WTC11 (cell line): Measurements from ENCODE around the gene ACOXL.

Experiments used
- CREB1 ChIP-seq: sonication (generic); formaldehyde crosslinking; IDR thresholded peaks from 2 replicates; pipeline ENCODE4 v1.8.0; 2023; ENCODE audit warnings: mild to moderate bottlenecking, missing genetic modification reagents
- CREM ChIP-seq: sonication (generic); formaldehyde crosslinking; IDR thresholded peaks from 2 replicates; pipeline ENCODE4 v1.8.1; 2022; ENCODE audit warnings: mild to moderate bottlenecking, missing genetic modification reagents, moderate library complexity
- CTCF ChIP-seq: fragments of 200-600 bp; IDR thresholded peaks from 2 replicates; pipeline ENCODE4 v1.8.0; 2022; ENCODE audit warnings: antibody characterized with exemption
- TF ChIP-seq, protein P1 (sequence below): sonication (generic); formaldehyde crosslinking; IDR thresholded peaks from 2 replicates; pipeline ENCODE4 v1.8.1; 2023; ENCODE audit warnings: mild to moderate bottlenecking, missing genetic modification reagents
- TF ChIP-seq, protein P2 (sequence below): sonication (generic); formaldehyde crosslinking; IDR thresholded peaks from 2 replicates; pipeline ENCODE4 v1.8.0; 2022; ENCODE audit warnings: mild to moderate bottlenecking, missing genetic modification reagents
- TF ChIP-seq, protein P3 (sequence below): sonication (generic); formaldehyde crosslinking; IDR thresholded peaks from 2 replicates; pipeline ENCODE4 v1.8.1; 2023; ENCODE audit warnings: mild to moderate bottlenecking, missing genetic modification reagents, moderate library complexity
- TF ChIP-seq, protein P4 (sequence below): sonication (generic); formaldehyde crosslinking; IDR thresholded peaks from 2 replicates; pipeline ENCODE4 v1.8.0; 2022; ENCODE audit warnings: mild to moderate bottlenecking, missing genetic modification reagents

GRCh38 chr2:110732422-110733413, at the start of gene ACOXL:
- TF ChIP-seq CREM (CRISPR knock-in tag) = peak; percentile 60; the same call in 1 of the 2 replicates
- TF ChIP-seq, protein P1, sequence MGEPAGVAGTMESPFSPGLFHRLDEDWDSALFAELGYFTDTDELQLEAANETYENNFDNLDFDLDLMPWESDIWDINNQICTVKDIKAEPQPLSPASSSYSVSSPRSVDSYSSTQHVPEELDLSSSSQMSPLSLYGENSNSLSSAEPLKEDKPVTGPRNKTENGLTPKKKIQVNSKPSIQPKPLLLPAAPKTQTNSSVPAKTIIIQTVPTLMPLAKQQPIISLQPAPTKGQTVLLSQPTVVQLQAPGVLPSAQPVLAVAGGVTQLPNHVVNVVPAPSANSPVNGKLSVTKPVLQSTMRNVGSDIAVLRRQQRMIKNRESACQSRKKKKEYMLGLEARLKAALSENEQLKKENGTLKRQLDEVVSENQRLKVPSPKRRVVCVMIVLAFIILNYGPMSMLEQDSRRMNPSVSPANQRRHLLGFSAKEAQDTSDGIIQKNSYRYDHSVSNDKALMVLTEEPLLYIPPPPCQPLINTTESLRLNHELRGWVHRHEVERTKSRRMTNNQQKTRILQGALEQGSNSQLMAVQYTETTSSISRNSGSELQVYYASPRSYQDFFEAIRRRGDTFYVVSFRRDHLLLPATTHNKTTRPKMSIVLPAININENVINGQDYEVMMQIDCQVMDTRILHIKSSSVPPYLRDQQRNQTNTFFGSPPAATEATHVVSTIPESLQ (CRISPR knock-in tag) = no peak; the same call in 1 of the 2 replicates
- 0 out of 2 replicates have a peak, but pooled peaks have one; percentile 51 for TF ChIP-seq CREB1
- TF ChIP-seq CTCF = no peak
- TF ChIP-seq, protein P2, sequence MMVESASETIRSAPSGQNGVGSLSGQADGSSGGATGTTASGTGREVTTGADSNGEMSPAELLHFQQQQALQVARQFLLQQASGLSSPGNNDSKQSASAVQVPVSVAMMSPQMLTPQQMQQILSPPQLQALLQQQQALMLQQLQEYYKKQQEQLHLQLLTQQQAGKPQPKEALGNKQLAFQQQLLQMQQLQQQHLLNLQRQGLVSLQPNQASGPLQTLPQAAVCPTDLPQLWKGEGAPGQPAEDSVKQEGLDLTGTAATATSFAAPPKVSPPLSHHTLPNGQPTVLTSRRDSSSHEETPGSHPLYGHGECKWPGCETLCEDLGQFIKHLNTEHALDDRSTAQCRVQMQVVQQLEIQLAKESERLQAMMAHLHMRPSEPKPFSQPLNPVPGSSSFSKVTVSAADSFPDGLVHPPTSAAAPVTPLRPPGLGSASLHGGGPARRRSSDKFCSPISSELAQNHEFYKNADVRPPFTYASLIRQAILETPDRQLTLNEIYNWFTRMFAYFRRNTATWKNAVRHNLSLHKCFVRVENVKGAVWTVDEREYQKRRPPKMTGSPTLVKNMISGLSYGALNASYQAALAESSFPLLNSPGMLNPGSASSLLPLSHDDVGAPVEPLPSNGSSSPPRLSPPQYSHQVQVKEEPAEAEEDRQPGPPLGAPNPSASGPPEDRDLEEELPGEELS = peak; percentile 72
- TF ChIP-seq, protein P3, sequence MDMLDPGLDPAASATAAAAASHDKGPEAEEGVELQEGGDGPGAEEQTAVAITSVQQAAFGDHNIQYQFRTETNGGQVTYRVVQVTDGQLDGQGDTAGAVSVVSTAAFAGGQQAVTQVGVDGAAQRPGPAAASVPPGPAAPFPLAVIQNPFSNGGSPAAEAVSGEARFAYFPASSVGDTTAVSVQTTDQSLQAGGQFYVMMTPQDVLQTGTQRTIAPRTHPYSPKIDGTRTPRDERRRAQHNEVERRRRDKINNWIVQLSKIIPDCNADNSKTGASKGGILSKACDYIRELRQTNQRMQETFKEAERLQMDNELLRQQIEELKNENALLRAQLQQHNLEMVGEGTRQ = peak; percentile 19; the same call in 1 of the 2 replicates
- TF ChIP-seq, protein P4, sequence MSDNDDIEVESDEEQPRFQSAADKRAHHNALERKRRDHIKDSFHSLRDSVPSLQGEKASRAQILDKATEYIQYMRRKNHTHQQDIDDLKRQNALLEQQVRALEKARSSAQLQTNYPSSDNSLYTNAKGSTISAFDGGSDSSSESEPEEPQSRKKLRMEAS (CRISPR knock-in tag) = peak; percentile 92
